CD4-positive, alpha-beta T cell (primary cell): Measurements from ENCODE around the gene XPNPEP2. TPM values are rescaled to one million over a fixed set of nuclear protein-coding genes. Genes with fewer than 3 reads are reported as not detected.

Source experiments
- ATAC-seq: fragments of 200-7000 bp; cut with Tn5 transposase; one replicate; pipeline ENCODE4 v1.10.0; 2022; ENCODE audit warnings: mild to moderate bottlenecking; ENCODE audit not compliant: poor library complexity
- CTCF ChIA-PET: fragments of 350-600 bp; sonication (Branson Sonifier 250); formaldehyde crosslinking; loops from one replicate; lab custom pipeline; 2021; ENCODE audit warnings: antibody characterized with exemption, inconsistent platforms; lab: Charles Lee
- POLR2A ChIA-PET: fragments of 350-600 bp; sonication (Branson Sonifier 250); formaldehyde crosslinking; loops from one replicate; lab custom pipeline; 2021; ENCODE audit warnings: antibody characterized with exemption, inconsistent platforms; lab: Charles Lee
- DNase-seq, 14 experiments: peaks; one replicate each; pipeline ENCODE4 v3.0.0-alpha.2; 2013 to 2020; ENCODE audit warnings: mixed read lengths in 2 of 14
- H3K27ac ChIP-seq, 2 donors: one replicate each; pipeline versions ENCODE4 v1.5.1 to v1.7.0; 2013; ENCODE audit warnings: low read length in 2 of 2, low read depth in 1 of 2, mild to moderate bottlenecking in 1 of 2
- H3K27me3 ChIP-seq, 2 experiments: 1 replicate in 1 of 2; 2 replicates in 1 of 2; pipeline versions ENCODE4 v1.6.1 to v1.7.0; 2013; ENCODE audit warnings: low read length in 2 of 2, control low read depth in 1 of 2, mild to moderate bottlenecking in 1 of 2, moderate library complexity in 1 of 2; ENCODE audit not compliant: insufficient read depth in 2 of 2, control insufficient read depth in 1 of 2
- H3K36me3 ChIP-seq: one replicate; pipeline ENCODE4 v1.6.1; 2013; ENCODE audit warnings: low read length, control low read depth; ENCODE audit not compliant: insufficient read depth
- H3K4me1 ChIP-seq: one replicate; pipeline ENCODE4 v1.6.1; 2013; ENCODE audit warnings: low read length, control low read depth; ENCODE audit not compliant: insufficient read depth
- H3K4me3 ChIP-seq: one replicate; pipeline ENCODE4 v1.5.1; 2013; ENCODE audit warnings: mild to moderate bottlenecking, low read length, moderate library complexity
- H3K9me3 ChIP-seq, 2 experiments: 1 replicate in 1 of 2; 2 replicates in 1 of 2; pipeline versions ENCODE4 v1.6.1 to v1.7.0; 2013; ENCODE audit warnings: low read length in 2 of 2, mild to moderate bottlenecking in 2 of 2, control low read depth in 1 of 2, moderate library complexity in 1 of 2; ENCODE audit not compliant: control insufficient read depth in 1 of 2, insufficient read depth in 1 of 2
- H3K27ac Mint-ChIP-seq: one replicate; pipeline ENCODE4 v1.8.0; 2020; ENCODE audit warnings: mixed read lengths
- H3K27me3 Mint-ChIP-seq: one replicate; pipeline ENCODE4 v1.8.0; 2021; ENCODE audit warnings: mixed read lengths
- H3K36me3 Mint-ChIP-seq: one replicate; pipeline ENCODE4 v1.8.0; 2021; ENCODE audit warnings: low read depth, mixed read lengths
- H3K4me1 Mint-ChIP-seq: one replicate; pipeline ENCODE4 v1.8.0; 2021; ENCODE audit warnings: low read depth, mixed read lengths
- H3K4me3 Mint-ChIP-seq: one replicate; pipeline ENCODE4 v1.8.0; 2020; ENCODE audit warnings: mild to moderate bottlenecking, mixed read lengths
- H3K9me3 Mint-ChIP-seq: one replicate; pipeline ENCODE4 v1.8.0; 2020; ENCODE audit warnings: mixed read lengths
- CTCF ChIP-seq: fragments of 200-600 bp; IDR thresholded peaks from one replicate; pipeline ENCODE4 v1.8.0; 2022; ENCODE audit warnings: antibody characterized with exemption, mild to moderate bottlenecking
- intact Hi-C, 2 experiments: fragments of 100-400 bp; cut with DNase I in 1 of 2; cut with micrococcal nuclease in 1 of 2; formaldehyde crosslinking; loops; one replicate each; pipeline versions ENCODE4 v1.15.1 to v1.9.0; 2023 to 2025; cut with DNase I, micrococcal nuclease
- total RNA-seq, 174 experiments: library from RNA in 2 of 174; stranded (reverse) in 2 of 174; gene quantifications; one replicate each; pipeline ENCODE4 v1.2.3 and lab custom pipeline; 2021 to 2026

Gene XPNPEP2
- total RNA-seq, 2 experiments from 2014 or later: 0.16 to 0.17 TPM

DNA sequence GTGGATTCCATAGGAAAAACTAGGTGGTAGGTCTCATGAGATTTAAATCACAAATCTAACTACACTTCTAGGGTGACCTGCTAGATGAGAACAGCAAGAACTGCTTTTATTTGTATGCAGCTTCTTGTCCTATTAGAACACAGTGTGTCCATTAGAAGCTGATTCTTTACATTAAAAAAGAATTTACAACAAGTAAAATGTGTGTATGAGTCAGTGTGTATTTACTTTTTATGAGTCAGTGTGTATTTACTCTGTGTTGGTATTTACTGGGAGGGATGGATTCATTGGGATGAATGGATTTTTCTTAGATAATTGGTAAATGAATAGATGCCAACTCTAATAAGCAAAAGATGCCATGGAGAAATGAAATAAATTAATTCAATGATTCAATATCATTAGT is 40.6 kb upstream of the XPNPEP2 start:
- Mint-ChIP-seq H3K27ac (no peak overlapping the region), H3K9me3 (no peaks in the 10 kb centered on the region), H3K27me3 (no peaks in the 10 kb centered on the region), H3K4me3 (no peak overlapping the region), H3K4me1 (no peaks in the 10 kb centered on the region), H3K36me3 (no peaks in the 10 kb centered on the region)
- H3K27ac ChIP-seq: no peak overlapping the region
- H3K4me3 ChIP-seq: no peak overlapping the region
- DNase-seq (no peak), ATAC-seq (no peak)
- no peaks in the 10 kb centered on the region for H3K36me3 ChIP-seq
- CTCF ChIA-PET: no interaction called here
- no peaks in the 10 kb centered on the region for H3K4me1 ChIP-seq
- no peaks in the 10 kb centered on the region for H3K9me3 ChIP-seq
- no peaks in the 10 kb centered on the region for H3K27me3 ChIP-seq
- no peak for TF ChIP-seq CTCF
- POLR2A ChIA-PET: no interaction called here
- intact Hi-C loops: no loop called here

- intact Hi-C loops: no loop called here
- Mint-ChIP-seq H3K4me1 (no peaks in the 10 kb centered on the region), H3K9me3 (no peaks in the 10 kb centered on the region), H3K27me3 (no peaks in the 10 kb centered on the region), H3K4me3 (no peak overlapping the region), H3K36me3 (no peaks in the 10 kb centered on the region), H3K27ac (no peak overlapping the region)
- no peaks in the 10 kb centered on the region for H3K27me3 ChIP-seq
- no peak overlapping the region for H3K4me3 ChIP-seq
- ATAC-seq (no peak), DNase-seq (no peak)
- POLR2A ChIA-PET: no interaction called here
- no peak for TF ChIP-seq CTCF
- CTCF ChIA-PET: no interaction called here
- no peak overlapping the region for H3K27ac ChIP-seq
- H3K9me3 ChIP-seq: no peaks in the 10 kb centered on the region
- H3K36me3 ChIP-seq: no peaks in the 10 kb centered on the region
- no peaks in the 10 kb centered on the region for H3K4me1 ChIP-seq
These were observed 38.2 kb upstream of the XPNPEP2 start for GRCh38 chrX:129700536-129700935.

GRCh38 chrX:129701624-129702069 is 37.1 kb upstream of the XPNPEP2 start:
- Mint-ChIP-seq H3K9me3 (no peaks in the 10 kb centered on the region), H3K36me3 (no peaks in the 10 kb centered on the region), H3K27me3 (no peaks in the 10 kb centered on the region), H3K4me1 (no peaks in the 10 kb centered on the region), H3K4me3 (no peak overlapping the region), H3K27ac (no peak overlapping the region)
- Histone ChIP-seq H3K27ac (no peak overlapping the region), H3K4me3 (no peak overlapping the region), H3K27me3 (no peaks in the 10 kb centered on the region), H3K9me3 (no peaks in the 10 kb centered on the region), H3K36me3 (no peaks in the 10 kb centered on the region), H3K4me1 (no peaks in the 10 kb centered on the region)
- intact Hi-C loops: no loop called here
- no peak for TF ChIP-seq CTCF
- ChIA-PET CTCF (interaction anchor here (0.9 to 1.3 kb wide), 2 partner anchors 11 to 12 kb away, joined by 3 read pairs; no protein-coding TSS in a partner anchor), POLR2A (interaction anchor here (0.6 kb wide), 1 partner anchor 48 kb away, joined by 3 read pairs; no protein-coding TSS in a partner anchor)
- ATAC-seq (no peak), DNase-seq (no peak)
